ENCODE data around the gene ABHD14A. TPM values are rescaled to one million over a fixed set of nuclear protein-coding genes. Genes with fewer than 3 reads are reported as not detected.
A peak's percentile ranks its signal among the peaks of the same experiment; 100 is the strongest.

Gene ABHD14A
- total RNA-seq, 4 donors from 2014 or later: 10.0 to 22.3 (median 15.8) TPM

DNA sequence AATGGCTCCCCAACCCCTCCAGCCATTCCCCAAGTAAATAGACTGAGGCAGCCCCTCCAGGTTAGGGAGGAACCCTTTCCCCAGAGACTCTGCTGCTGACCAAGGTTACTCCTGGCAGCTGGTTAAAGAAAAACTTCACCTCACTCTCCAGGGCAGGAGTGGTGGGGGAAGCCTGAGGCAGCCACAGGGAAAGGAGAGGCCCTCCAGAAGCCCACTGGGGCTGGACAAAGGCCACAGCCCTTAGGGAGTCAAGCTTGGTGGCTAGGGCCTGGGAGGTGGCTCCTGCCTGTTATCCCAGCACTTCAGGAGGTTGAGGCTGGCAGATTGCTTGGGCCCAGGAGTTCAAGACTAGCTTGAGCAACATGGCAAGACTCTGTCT, 9.4 kb downstream of the ABHD14A start:
- no peak for DNase-seq (ENCODE audit: extremely low spot score)
- peak overlapping the region; percentile 92 to 97 (median 96) for H3K27ac ChIP-seq (replicated peaks in 1 of 4)
- H3K9me3 ChIP-seq: no peaks in the 10 kb centered on the region
- TF ChIP-seq EP300 (IDR thresholded peaks at IDR 0.05) (no peak), POLR2A (IDR thresholded peaks at IDR 0.05; ENCODE audit: low read depth) (no peak), POLR2AphosphoS5 (IDR thresholded peaks at IDR 0.05) (no peak)
- TF ChIP-seq, protein P1, sequence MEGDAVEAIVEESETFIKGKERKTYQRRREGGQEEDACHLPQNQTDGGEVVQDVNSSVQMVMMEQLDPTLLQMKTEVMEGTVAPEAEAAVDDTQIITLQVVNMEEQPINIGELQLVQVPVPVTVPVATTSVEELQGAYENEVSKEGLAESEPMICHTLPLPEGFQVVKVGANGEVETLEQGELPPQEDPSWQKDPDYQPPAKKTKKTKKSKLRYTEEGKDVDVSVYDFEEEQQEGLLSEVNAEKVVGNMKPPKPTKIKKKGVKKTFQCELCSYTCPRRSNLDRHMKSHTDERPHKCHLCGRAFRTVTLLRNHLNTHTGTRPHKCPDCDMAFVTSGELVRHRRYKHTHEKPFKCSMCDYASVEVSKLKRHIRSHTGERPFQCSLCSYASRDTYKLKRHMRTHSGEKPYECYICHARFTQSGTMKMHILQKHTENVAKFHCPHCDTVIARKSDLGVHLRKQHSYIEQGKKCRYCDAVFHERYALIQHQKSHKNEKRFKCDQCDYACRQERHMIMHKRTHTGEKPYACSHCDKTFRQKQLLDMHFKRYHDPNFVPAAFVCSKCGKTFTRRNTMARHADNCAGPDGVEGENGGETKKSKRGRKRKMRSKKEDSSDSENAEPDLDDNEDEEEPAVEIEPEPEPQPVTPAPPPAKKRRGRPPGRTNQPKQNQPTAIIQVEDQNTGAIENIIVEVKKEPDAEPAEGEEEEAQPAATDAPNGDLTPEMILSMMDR (IDR thresholded peaks at IDR 0.05): no peak
- no peaks in the 10 kb centered on the region for H3K27me3 ChIP-seq
- intact Hi-C loops (cut with DNase I): no loop called here
- H3K4me1 ChIP-seq: peaks cover 22 to 46% (median 34%) of the 10 kb centered on the region in 4 donors
- H3K36me3 ChIP-seq: peaks cover 0 to 17% (median 2%) of the 10 kb centered on the region in 4 donors
- H3K4me3 ChIP-seq: peak overlapping the region in 1 of 4 donors; percentile 66

DNA sequence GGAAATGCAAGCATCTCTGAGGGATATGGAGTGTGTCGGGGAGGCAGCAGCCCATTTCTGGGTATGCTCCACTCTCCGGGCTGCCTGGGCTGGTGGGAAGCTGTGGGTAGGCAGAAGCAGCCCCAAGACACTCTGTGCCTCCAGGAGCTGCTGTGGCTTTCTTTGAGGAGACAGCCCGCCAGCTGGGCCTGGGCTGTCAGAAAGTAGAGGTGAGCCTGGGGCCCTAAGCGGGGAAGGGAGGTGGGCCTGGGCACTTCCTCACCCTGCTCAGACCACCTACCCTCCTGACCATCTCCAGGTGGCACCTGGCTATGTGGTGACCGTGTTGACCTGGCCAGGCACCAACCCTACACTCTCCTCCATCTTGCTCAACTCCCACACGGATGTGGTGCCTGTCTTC, 10.2 kb downstream of the ABHD14A start:
- no peaks in the 10 kb centered on the region for H3K27me3 ChIP-seq
- no peaks in the 10 kb centered on the region for H3K9me3 ChIP-seq
- peaks cover 27 to 54% (median 42%) of the 10 kb centered on the region in 4 donors for H3K4me1 ChIP-seq
- no peak overlapping the region for H3K4me3 ChIP-seq
- TF ChIP-seq POLR2AphosphoS5 (IDR thresholded peaks at IDR 0.05) (no peak), POLR2A (IDR thresholded peaks at IDR 0.05; ENCODE audit: low read depth) (no peak), EP300 (IDR thresholded peaks at IDR 0.05) (no peak)
- TF ChIP-seq, protein P1 (IDR thresholded peaks at IDR 0.05): no peak
- intact Hi-C loops (cut with DNase I): no loop called here
- no peak for DNase-seq (ENCODE audit: extremely low spot score)
- 89% methylated on average over 5 of the region's 6 CpGs for WGBS
- H3K36me3 ChIP-seq: peaks cover 0 to 16% (median 2%) of the 10 kb centered on the region in 4 donors
- H3K27ac ChIP-seq (replicated peaks in 1 of 4): no peak overlapping the region

DNA sequence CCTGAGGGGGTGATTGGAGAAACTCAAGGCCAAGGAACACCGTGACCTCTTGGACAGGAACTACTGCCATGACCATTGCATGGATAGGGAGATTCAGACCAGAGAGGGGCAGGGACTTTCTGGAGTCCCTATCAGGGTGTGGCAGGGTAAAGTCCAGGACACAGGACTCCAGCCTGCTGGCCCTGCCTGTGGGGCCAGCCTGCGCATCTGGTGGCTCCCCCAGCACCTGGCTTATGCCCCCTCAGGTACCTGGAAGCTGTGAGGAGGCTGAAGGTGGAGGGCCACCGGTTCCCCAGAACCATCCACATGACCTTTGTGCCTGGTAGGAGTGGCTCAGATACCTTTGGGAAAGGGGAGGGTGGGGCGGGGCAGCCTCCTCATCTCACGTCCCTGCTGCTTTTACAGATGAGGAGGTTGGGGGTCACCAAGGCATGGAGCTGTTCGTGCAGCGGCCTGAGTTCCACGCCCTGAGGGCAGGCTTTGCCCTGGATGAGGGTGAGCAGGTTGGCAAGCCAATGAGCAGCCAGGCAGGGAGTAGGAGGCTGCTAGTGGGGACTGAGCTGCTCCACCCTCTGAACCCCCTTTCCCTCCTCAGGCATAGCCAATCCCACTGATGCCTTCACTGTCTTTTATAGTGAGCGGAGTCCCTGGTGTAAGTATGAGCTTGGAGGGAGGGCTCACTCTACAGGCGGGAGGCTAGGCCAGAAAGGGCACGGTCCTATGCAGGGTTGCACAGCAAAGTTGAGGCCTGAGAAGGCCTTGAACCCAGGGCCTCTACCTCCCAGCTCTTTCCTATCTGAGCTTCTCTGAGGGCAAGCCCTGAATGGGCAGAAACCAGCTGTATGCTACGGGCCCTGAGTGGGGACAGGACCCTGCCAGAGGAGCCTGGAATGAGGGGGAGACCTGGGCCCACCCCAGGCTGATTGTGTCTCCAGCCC, 11.4 kb downstream of the ABHD14A start:
- H3K4me1 ChIP-seq: peaks cover 27 to 57% (median 48%) of the 10 kb centered on the region in 4 donors
- H3K36me3 ChIP-seq: peaks cover 0 to 9% (median 1%) of the 10 kb centered on the region in 4 donors
- H3K4me3 ChIP-seq: no peak overlapping the region
- no peak for DNase-seq (ENCODE audit: extremely low spot score)
- H3K27ac ChIP-seq (replicated peaks in 1 of 4): no peak overlapping the region
- TF ChIP-seq, protein P1 (IDR thresholded peaks at IDR 0.05): no peak
- no peak for TF ChIP-seq POLR2AphosphoS5 (IDR thresholded peaks at IDR 0.05)
- no peak for TF ChIP-seq EP300 (IDR thresholded peaks at IDR 0.05)
- TF ChIP-seq POLR2A (IDR thresholded peaks at IDR 0.05; ENCODE audit: low read depth): no peak
- no peaks in the 10 kb centered on the region for H3K27me3 ChIP-seq
- intact Hi-C loops (cut with DNase I): no loop called here
- H3K9me3 ChIP-seq: no peaks in the 10 kb centered on the region
- WGBS: 93% methylated on average over 3 of the region's 12 CpGs

DNA sequence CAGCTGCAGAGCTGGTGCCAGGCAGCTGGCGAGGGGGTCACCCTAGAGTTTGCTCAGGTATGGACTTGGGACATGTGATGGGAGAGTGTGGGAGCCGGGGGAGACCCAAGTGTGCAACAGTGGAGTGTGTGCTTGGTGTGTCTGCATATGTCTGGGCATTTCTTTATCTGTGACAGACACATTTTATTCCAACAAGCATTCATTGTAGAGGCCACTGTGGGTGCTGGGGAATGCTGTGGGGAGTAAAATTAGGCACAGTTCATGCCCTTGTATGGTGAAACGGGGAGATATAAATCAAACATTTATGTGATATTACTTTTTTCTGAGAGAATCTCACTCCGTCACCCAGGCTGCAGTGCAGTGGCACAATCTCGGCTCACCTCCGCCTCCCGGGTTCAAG, 12.7 kb downstream of the ABHD14A start:
- Histone ChIP-seq H3K27ac (replicated peaks in 1 of 4) (no peak overlapping the region), H3K4me1 (peaks cover 19 to 57% (median 40%) of the 10 kb centered on the region in 4 donors), H3K36me3 (peaks cover 4 to 22% (median 12%) of the 10 kb centered on the region in 4 donors), H3K9me3 (no peaks in the 10 kb centered on the region), H3K4me3 (no peak overlapping the region), H3K27me3 (no peaks in the 10 kb centered on the region)
- DNase-seq (ENCODE audit: extremely low spot score): no peak
- intact Hi-C loops (cut with DNase I): no loop called here
- TF ChIP-seq POLR2A (IDR thresholded peaks at IDR 0.05; ENCODE audit: low read depth) (no peak), EP300 (IDR thresholded peaks at IDR 0.05) (no peak), POLR2AphosphoS5 (IDR thresholded peaks at IDR 0.05) (no peak)
- TF ChIP-seq, protein P1 (IDR thresholded peaks at IDR 0.05): no peak
- WGBS: 98% methylated on average over 7 of the region's 7 CpGs

Measured in esophagus muscularis mucosa (tissue), 4 donors.